HepG2 (cell line): ENCODE measurements around the gene RBM23. TPM values are rescaled to one million over a fixed set of nuclear protein-coding genes. Genes with fewer than 3 reads are reported as not detected.
A peak's percentile ranks its signal among the peaks of the same experiment; 100 is the strongest.

Source experiments
- DDIT3 ChIP-seq: sonication (generic); formaldehyde crosslinking; IDR thresholded peaks from 2 replicates; pipeline ENCODE4 v1.4.0; 2020; ENCODE audit warnings: mild to moderate bottlenecking, missing genetic modification reagents
- ELK4 ChIP-seq: sonication (generic); formaldehyde crosslinking; IDR thresholded peaks from 2 replicates; pipeline ENCODE4 v1.9.0; 2021; ENCODE audit warnings: missing genetic modification reagents, borderline replicate concordance
- FIP1L1 ChIP-seq: fragments of 200-400 bp; formaldehyde crosslinking; IDR thresholded peaks from 2 replicates; pipeline ENCODE4 v1.6.1; 2018; ENCODE audit warnings: low read depth, mild to moderate bottlenecking, low read length, moderate library complexity, borderline replicate concordance; ENCODE audit not compliant: insufficient read depth
- GLMP ChIP-seq: sonication (generic); formaldehyde crosslinking; IDR thresholded peaks from 2 replicates; pipeline ENCODE4 v1.9.0; 2021; ENCODE audit warnings: missing genetic modification reagents, mild to moderate bottlenecking, borderline replicate concordance
- MIER2 ChIP-seq: IDR thresholded peaks from 2 replicates; pipeline ENCODE4 v1.6.1; 2016; ENCODE audit warnings: missing biosample characterization, missing genetic modification reagents
- MXD4 ChIP-seq: IDR thresholded peaks from 2 replicates; pipeline ENCODE4 v1.6.1; 2016; ENCODE audit warnings: mild to moderate bottlenecking, missing biosample characterization, missing genetic modification reagents
- NFATC3 ChIP-seq: sonication (generic); formaldehyde crosslinking; IDR thresholded peaks from 2 replicates; pipeline ENCODE4 v1.5.1; 2020; ENCODE audit warnings: mild to moderate bottlenecking, missing genetic modification reagents
- NFE2L2 ChIP-seq: fragments of 150-350 bp; IDR thresholded peaks from 2 replicates; pipeline ENCODE4 v1.6.1; 2014; ENCODE audit warnings: low read length
- RFX5 ChIP-seq: IDR thresholded peaks from 2 replicates; pipeline ENCODE4 v1.6.1; 2011; ENCODE audit warnings: low read depth, low read length, improper control_type of control experiment
- SOX13 ChIP-seq, 3 experiments: fragments of 450-650 bp in 1 of 3; sonication (generic) in 1 of 3; formaldehyde crosslinking in 1 of 3; IDR thresholded peaks in 2 of 3; conservative IDR thresholded peaks in 1 of 3; 2 replicates each; pipeline versions ENCODE4 v1.5.0 to v1.6.1; 2016 to 2020; ENCODE audit warnings: antibody characterized with exemption in 1 of 3, mild to moderate bottlenecking in 1 of 3, missing compliant biosample characterization in 1 of 3, missing genetic modification reagents in 1 of 3, moderate library complexity in 1 of 3
- SYNCRIP ChIP-seq: fragments of 200-400 bp; formaldehyde crosslinking; IDR thresholded peaks from 2 replicates; pipeline ENCODE4 v1.6.1; 2018; ENCODE audit warnings: mild to moderate bottlenecking, low read depth, low read length; ENCODE audit not compliant: insufficient read depth
- TMF1 ChIP-seq: sonication (generic); formaldehyde crosslinking; IDR thresholded peaks from 2 replicates; pipeline ENCODE4 v1.8.1; 2022; ENCODE audit warnings: low read depth, missing genetic modification reagents
- TOPORS ChIP-seq: sonication (generic); formaldehyde crosslinking; IDR thresholded peaks from 2 replicates; pipeline ENCODE4 v1.8.0; 2023; ENCODE audit warnings: mild to moderate bottlenecking, missing genetic modification reagents
- ZNF350 ChIP-seq: sonication (generic); formaldehyde crosslinking; IDR thresholded peaks from 2 replicates; pipeline ENCODE4 v1.4.0; 2020; ENCODE audit warnings: mild to moderate bottlenecking, low read depth, missing genetic modification reagents, borderline replicate concordance
- ZNF367 ChIP-seq: sonication (generic); formaldehyde crosslinking; IDR thresholded peaks from 2 replicates; pipeline ENCODE4 v1.4.0; 2020; ENCODE audit warnings: missing genetic modification reagents, borderline replicate concordance
- ZNF609 ChIP-seq: sonication (generic); formaldehyde crosslinking; IDR thresholded peaks from 2 replicates; pipeline ENCODE4 v1.4.0; 2020; ENCODE audit warnings: mild to moderate bottlenecking, missing genetic modification reagents, borderline replicate concordance
- ZNF674 ChIP-seq: sonication (generic); formaldehyde crosslinking; IDR thresholded peaks from 2 replicates; pipeline ENCODE4 v1.5.0; 2020; ENCODE audit warnings: low read depth, mild to moderate bottlenecking, missing genetic modification reagents
- ZNF749 ChIP-seq: sonication (generic); formaldehyde crosslinking; IDR thresholded peaks from 2 replicates; pipeline ENCODE4 v1.8.0; 2022; ENCODE audit warnings: mild to moderate bottlenecking, missing genetic modification reagents, moderate library complexity, borderline replicate concordance
- ZNF782 ChIP-seq: sonication (generic); formaldehyde crosslinking; IDR thresholded peaks from 2 replicates; pipeline ENCODE4 v1.4.0; 2020; ENCODE audit warnings: missing genetic modification reagents, mild to moderate bottlenecking, borderline replicate concordance
- polyA plus RNA-seq, 8 experiments: library from polyadenylated mRNA; depleted of rRNA in 3 of 8; stranded (reverse) in 7 of 8; unstranded in 1 of 8; fragments of >200 nt; fragmentation: Illumina TruSeq in 4 of 8; extraction: Trizol in 4 of 8; gene quantifications; 2 replicates each; pipeline versions ENCODE4 v1.2.1 to v1.2.3, GENCODE V29; 2011 to 2016; ENCODE audit warnings: low read depth in 4 of 8, missing spikeins in 1 of 8, mixed read lengths in 1 of 8; ENCODE audit not compliant: insufficient read depth in 1 of 8
- total RNA-seq, 5 experiments: library from RNA; depleted of rRNA; stranded (reverse); fragments of >200 nt; fragmentation: Illumina TruSeq; extraction: Trizol; gene quantifications; 2 replicates each; pipeline ENCODE4 v1.2.3, GENCODE V29; 2016; ENCODE audit warnings: low read depth in 1 of 5

The RBM23 gene
- total and polyA plus RNA-seq, 2 of the 13 experiments (the other 11 are each of a cell fraction or from before 2014, with no cell fraction given) = 1.5 to 2.1 TPM

- 0 out of 2 replicates have a peak, but pooled peaks have one; percentile 49 for TF ChIP-seq NFATC3 (CRISPR knock-in tag)
- no peak for TF ChIP-seq ELK4 (CRISPR knock-in tag)
- no peak for TF ChIP-seq SOX13 (IDR thresholded peaks at IDR 0.05)
- TF ChIP-seq SOX13 (CRISPR knock-in tag; conservative IDR thresholded peaks at IDR 0.05 in 1 of 2, IDR thresholded peaks at IDR 0.05 in 1 of 2) = peak in 1 of 2 experiments; percentile 65; a peak in 1 of 4 replicates
- TF ChIP-seq TMF1 (CRISPR knock-in tag) = peak; percentile 91
- TF ChIP-seq FIP1L1 = no peak
- TF ChIP-seq NFE2L2 = no peak; the same call in 1 of the 2 replicates
- TF ChIP-seq TOPORS = peak; percentile 62; the same call in 1 of the 2 replicates
- no peak for TF ChIP-seq RFX5
- no peak for TF ChIP-seq ZNF367 (CRISPR knock-in tag)
- TF ChIP-seq ZNF782 (CRISPR knock-in tag) = peak; percentile 97
- no peak for TF ChIP-seq DDIT3 (CRISPR knock-in tag)
- peak; percentile 86 for TF ChIP-seq MXD4
- TF ChIP-seq ZNF749 (CRISPR knock-in tag) = peak; percentile 84; the same call in 1 of the 2 replicates
- no peak for TF ChIP-seq ZNF674
- TF ChIP-seq ZNF609 (CRISPR knock-in tag) = peak; percentile 67
- TF ChIP-seq ZNF350 (CRISPR knock-in tag) = peak; percentile 97
- no peak for TF ChIP-seq GLMP (CRISPR knock-in tag)
- no peak for TF ChIP-seq SYNCRIP
- peak; percentile 83 for TF ChIP-seq MIER2 (CRISPR knock-in tag)
These were observed 65.8 kb downstream of the RBM23 start (continued) for GRCh38 chr14:22852940-22853767.
